Stimulated activated memory B cell treated with anti-CD40 and anti-IgM and Interleukin-4, amounts not matched to agents 10 μg/mL and 1 μg/mL and 100 μg/mL, for 72 hours (primary cell): ENCODE data around the gene ARCN1.

ENCODE experiments used
- ATAC-seq: fragments of 150-1000 bp; cut with Tn5 transposase; 2 replicates; pipeline ENCODE4 v1.10.0; 2021
- H3K27ac Mint-ChIP-seq: one replicate; pipeline ENCODE4 v1.8.0; 2022; ENCODE audit warnings: mild to moderate bottlenecking, mixed read lengths
- H3K27me3 Mint-ChIP-seq: one replicate; pipeline ENCODE4 v1.8.0; 2022; ENCODE audit warnings: mixed read lengths
- H3K36me3 Mint-ChIP-seq: one replicate; pipeline ENCODE4 v1.8.0; 2022; ENCODE audit warnings: mixed read lengths
- H3K4me1 Mint-ChIP-seq: one replicate; pipeline ENCODE4 v1.8.0; 2022; ENCODE audit warnings: mixed read lengths
- H3K4me3 Mint-ChIP-seq: one replicate; pipeline ENCODE4 v1.8.0; 2022; ENCODE audit warnings: mild to moderate bottlenecking, moderate library complexity, mixed read lengths
- H3K9me3 Mint-ChIP-seq: one replicate; pipeline ENCODE4 v1.8.0; 2022; ENCODE audit warnings: mixed read lengths

The ARCN1 gene

DNA sequence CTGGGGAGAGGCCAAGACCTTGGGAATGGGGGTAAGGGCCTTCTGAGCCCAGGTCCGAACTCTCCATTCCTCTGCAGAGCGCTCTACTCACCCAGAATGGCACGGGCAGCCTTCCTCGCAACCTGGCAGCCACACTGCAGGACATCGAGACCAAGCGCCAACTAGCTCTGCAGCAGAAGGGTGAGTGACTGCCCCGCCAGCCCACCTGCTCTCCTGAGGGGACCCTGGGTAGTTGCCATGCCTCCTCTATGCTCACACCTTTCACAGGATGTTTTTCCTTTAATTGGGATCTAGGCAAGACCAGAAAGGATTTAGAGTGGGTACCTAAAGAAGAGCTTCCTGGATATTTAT is 71.8 kb downstream of the ARCN1 start:
- Mint-ChIP-seq H3K36me3 (no peaks in the 10 kb centered on the region), H3K4me1 (no peaks in the 10 kb centered on the region), H3K27ac (no peak overlapping the region), H3K9me3 (no peaks in the 10 kb centered on the region), H3K4me3 (no peak overlapping the region), H3K27me3 (peaks cover 11% of the 10 kb centered on the region)
- ATAC-seq, result no peak

DNA sequence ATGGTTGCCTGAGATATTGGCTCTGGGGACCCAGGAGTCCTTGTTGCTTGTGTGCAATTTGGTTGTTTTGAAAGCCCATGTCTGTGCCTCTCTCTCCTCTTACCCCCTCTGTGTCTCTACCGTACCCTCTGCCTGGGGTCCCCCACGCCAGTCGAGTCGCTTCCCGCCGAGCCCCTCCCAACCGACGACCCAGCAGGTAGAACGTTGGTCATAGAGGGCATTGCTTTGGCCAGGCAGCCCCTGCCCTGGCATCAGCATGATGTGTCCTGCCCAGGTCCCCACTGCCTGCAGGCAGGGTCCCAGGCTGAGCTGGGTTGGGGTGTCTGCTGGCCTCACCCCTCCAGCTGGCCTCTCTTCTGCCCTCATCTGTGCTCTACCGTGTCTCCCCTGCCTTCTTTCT is 72.3 kb downstream of the ARCN1 start:
- Mint-ChIP-seq H3K9me3 (no peaks in the 10 kb centered on the region), H3K27me3 (peaks cover 11% of the 10 kb centered on the region), H3K27ac (no peak overlapping the region), H3K4me1 (no peaks in the 10 kb centered on the region), H3K36me3 (no peaks in the 10 kb centered on the region), H3K4me3 (no peak overlapping the region)
- ATAC-seq, result no peak

DNA sequence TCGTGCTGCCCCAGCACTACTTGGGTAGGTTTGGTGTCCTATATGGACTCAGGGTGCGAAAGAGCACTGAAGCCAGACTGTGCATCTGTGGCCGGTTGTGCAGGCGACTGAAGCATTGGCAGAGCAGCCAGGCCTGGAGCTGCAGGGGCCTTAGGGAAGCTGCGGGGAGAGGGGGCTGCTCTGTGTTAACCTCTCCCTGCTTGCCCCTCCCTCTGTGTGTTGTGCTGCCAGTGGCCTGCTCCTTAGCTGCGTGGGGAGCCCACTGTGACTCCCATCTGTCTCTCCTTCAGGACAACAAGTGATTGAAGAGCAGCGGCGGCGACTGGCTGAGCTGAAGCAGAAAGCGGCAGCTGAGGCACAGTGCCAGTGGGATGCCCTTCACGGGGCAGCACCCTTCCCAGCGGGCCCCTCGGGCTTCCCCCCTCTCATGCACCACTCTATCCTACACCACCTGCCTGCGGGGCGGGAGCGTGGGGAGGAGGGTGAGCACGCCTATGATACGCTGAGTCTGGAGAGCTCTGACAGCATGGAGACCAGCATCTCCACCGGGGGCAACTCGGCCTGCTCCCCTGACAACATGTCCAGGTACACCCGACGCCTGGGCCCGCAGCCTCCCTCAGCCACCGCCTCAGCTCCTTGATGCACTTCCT is 73.0 kb downstream of the ARCN1 start:
- H3K4me3 Mint-ChIP-seq, result no peak overlapping the region
- ATAC-seq, result peak; percentile 44
- no peaks in the 10 kb centered on the region for H3K9me3 Mint-ChIP-seq
- peaks cover 11% of the 10 kb centered on the region for H3K27me3 Mint-ChIP-seq
- no peaks in the 10 kb centered on the region for H3K36me3 Mint-ChIP-seq
- H3K4me1 Mint-ChIP-seq, result no peaks in the 10 kb centered on the region
- no peak overlapping the region for H3K27ac Mint-ChIP-seq

DNA sequence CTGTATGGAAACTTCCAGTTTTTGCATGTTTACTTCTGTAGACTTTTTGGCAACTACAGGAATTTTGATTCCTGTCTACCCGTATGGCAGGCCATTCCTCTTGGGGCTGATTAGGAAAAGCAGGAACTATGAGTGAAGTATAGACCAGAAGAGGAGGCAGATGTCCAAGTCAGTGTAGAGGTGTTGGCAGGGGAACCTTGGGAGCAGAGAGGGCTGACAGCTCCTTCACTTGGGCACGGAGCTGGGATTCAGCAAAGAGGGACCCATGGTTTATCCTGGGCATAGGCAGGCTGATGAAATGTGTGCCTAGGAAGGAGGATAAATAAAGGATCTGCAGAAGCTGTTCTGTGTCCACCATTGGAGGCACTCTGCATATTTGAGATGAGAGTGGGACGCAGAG is 74.2 kb downstream of the ARCN1 start:
- no peak overlapping the region for H3K4me3 Mint-ChIP-seq
- H3K27me3 Mint-ChIP-seq, result peaks cover 11% of the 10 kb centered on the region
- no peak overlapping the region for H3K27ac Mint-ChIP-seq
- no peaks in the 10 kb centered on the region for H3K36me3 Mint-ChIP-seq
- no peak for ATAC-seq
- no peaks in the 10 kb centered on the region for H3K4me1 Mint-ChIP-seq
- H3K9me3 Mint-ChIP-seq, result no peaks in the 10 kb centered on the region

- ATAC-seq, result no peak
- H3K4me1 Mint-ChIP-seq, result peaks cover 8% of the 10 kb centered on the region
- no peaks in the 10 kb centered on the region for H3K36me3 Mint-ChIP-seq
Measured at GRCh38 chr11:118648291-118648690, 76.1 kb downstream of the ARCN1 start.

DNA sequence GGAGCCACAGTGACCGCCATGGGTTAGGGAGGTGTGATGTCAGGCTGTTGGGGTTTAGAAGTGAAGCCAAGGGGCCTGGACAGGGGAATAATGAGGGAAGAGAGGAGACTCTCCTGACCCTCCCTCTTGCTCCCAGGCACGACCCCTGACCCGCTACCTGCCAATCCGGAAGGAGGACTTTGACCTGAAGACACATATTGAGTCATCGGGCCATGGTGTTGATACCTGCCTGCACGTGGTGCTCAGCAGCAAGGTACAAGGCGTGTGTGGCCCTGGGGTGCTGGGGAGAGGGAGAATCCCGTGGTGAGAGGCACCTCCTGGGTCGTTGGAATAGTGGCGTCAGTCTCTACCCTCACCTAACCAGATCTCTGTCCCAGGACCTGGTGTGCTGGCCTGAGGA is 77.7 kb downstream of the ARCN1 start:
- Mint-ChIP-seq H3K4me3 (no peak overlapping the region), H3K27me3 (peaks cover 3% of the 10 kb centered on the region), H3K27ac (no peak overlapping the region), H3K9me3 (no peaks in the 10 kb centered on the region), H3K4me1 (peaks cover 8% of the 10 kb centered on the region), H3K36me3 (no peaks in the 10 kb centered on the region)
- ATAC-seq, result no peak

More at GRCh38 chr11:118648291-118648690, 76.1 kb downstream of the ARCN1 start:
- Mint-ChIP-seq H3K27me3 (peaks cover 11% of the 10 kb centered on the region), H3K27ac (no peak overlapping the region), H3K9me3 (no peaks in the 10 kb centered on the region), H3K4me3 (no peak overlapping the region)

DNA sequence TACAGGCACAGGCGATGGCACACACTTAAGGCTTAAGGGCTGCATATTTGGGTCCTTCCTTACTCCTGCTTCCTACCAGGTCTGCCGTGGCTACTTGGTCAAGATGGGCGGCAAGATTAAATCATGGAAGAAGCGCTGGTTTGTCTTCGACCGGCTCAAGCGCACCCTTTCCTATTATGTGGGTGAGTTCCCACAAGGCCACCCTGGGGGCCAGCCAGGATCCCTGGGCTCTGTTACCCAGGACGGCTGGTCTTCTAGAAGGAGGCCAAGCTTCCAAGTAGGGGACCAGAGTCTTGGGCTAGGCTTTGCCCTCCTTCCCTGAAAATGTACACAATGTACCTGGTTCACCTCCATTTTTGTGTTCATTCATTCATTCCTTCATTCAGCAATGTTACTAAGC is 78.2 kb downstream of the ARCN1 start:
- H3K4me1 Mint-ChIP-seq, result peaks cover 8% of the 10 kb centered on the region
- H3K9me3 Mint-ChIP-seq, result no peaks in the 10 kb centered on the region
- H3K27ac Mint-ChIP-seq, result no peak overlapping the region
- H3K4me3 Mint-ChIP-seq, result no peak overlapping the region
- H3K27me3 Mint-ChIP-seq, result no peaks in the 10 kb centered on the region
- H3K36me3 Mint-ChIP-seq, result no peaks in the 10 kb centered on the region
- ATAC-seq, result no peak

DNA sequence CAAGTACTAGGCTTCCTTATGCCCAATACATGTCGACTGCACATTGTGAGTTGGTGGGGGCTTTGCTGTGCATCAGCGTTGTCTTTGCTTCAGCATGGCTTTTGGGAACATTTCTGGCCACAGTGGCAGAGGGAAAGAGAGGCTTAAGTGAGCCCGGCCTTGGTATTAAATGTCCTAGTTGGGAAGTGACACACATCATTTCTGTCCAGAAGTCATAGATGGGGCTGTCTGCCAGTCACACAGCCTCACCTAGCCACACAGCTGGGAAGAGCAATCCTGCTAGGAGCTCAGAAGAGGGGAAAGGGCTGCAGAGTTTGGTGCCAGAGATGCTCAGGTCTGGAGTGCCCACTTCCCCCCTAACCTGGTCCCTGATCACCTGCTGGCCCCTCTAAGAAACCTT is 79.6 kb downstream of the ARCN1 start:
- Mint-ChIP-seq H3K4me3 (no peak overlapping the region), H3K9me3 (no peaks in the 10 kb centered on the region), H3K27ac (no peak overlapping the region), H3K36me3 (no peaks in the 10 kb centered on the region), H3K27me3 (no peaks in the 10 kb centered on the region), H3K4me1 (peaks cover 8% of the 10 kb centered on the region)
- ATAC-seq, result no peak
